Stimulated activated CD4-positive, alpha-beta T cell treated with anti-CD3 and anti-CD28 coated beads, Interleukin-12 subunit alpha, Interleukin-12 subunit beta, amount 100 ng/mL, for 48 hours (primary cell): ENCODE data around the gene SZT2.
"Not testable (repeated sequence)": the region's sequence is repeated elsewhere in the genome, so short reads cannot be mapped to it uniquely, and the experiment has no call there.

Experiments used
- DNase-seq, 3 donors: peaks; one replicate each; pipeline ENCODE4 v3.0.0-alpha.2; 2020; ENCODE audit warnings: low read depth in 2 of 3, low spot score in 1 of 3

The SZT2 gene

GRCh38 chr1:43360616-43361015 is 29.1 kb upstream of the SZT2 start:
- DNase-seq: no peak

- DNase-seq: no peak
These were observed 26.3 kb upstream of the SZT2 start for GRCh38 chr1:43363283-43363934.

DNA sequence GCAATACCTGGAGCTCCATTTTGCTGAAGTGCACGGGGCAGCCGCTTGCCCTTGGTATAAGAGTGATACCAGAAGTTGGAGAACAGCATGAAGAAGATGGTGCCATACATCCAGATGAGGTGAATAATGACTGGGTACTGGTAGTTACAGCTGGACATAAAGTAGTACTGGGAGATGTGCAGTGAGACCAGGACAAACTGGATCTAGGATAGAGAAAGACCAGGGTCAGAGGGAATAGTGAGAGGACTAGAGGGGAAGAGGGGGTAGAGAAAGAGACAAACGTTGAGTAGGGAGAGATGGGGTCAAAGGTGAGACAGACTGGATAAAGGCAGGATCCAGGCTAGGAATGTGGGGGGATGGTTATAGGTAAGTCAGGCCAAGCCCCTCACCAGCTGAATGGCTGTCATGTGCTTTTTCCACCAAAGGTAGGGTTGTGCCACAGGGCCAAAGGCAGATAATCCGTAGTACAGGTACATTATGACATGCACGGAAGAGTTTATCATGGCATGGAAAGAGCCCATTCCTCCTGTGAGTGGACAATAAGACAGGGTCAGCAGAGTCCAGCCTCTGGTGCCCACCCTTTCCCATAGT is 25.7 kb upstream of the SZT2 start:
- DNase-seq: no peak

DNA sequence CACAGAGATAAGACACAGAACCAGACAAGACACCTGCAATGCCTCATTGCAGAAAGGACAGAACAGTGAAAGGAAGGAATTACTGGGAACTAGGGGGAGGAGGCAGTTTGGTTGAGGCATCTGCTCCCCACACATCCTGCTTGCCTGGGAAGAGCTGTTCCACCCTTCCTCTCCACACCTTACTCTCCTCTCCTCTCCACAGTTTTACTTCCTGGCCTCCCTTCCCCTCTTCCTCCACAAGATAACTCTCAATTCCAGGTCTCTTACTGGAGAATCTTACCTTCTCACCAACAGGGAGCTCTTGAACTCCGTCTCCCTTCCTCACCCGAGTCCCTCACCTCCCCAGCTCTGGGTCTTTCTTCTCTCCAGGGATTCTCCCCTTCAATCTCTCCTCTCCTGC is 24.0 kb upstream of the SZT2 start:
- no peak for DNase-seq

GRCh38 chr1:43366179-43366578 is 23.5 kb upstream of the SZT2 start:
- DNase-seq: no peak

DNA sequence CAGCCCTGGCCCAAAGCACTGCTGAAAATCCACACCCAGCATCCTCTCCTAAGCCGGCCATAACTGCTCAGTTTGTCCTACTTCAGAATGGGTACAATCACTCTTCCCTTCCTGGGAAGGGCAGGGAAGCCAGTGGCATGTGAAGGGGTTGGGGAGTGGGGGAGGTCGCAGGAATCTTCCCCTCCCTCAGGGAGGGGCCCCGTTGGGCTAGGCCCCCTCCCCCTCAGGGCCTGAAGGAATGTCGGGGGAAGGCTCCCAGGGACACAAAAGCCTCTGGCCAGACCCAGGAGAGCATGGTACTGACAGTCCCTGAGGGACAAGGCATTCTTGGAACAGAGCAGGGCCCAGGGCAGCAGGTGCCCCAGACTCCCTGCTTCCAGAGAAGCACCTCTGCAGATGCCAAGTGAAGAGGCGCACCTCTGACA is 23.1 kb upstream of the SZT2 start:
- no peak for DNase-seq

DNA sequence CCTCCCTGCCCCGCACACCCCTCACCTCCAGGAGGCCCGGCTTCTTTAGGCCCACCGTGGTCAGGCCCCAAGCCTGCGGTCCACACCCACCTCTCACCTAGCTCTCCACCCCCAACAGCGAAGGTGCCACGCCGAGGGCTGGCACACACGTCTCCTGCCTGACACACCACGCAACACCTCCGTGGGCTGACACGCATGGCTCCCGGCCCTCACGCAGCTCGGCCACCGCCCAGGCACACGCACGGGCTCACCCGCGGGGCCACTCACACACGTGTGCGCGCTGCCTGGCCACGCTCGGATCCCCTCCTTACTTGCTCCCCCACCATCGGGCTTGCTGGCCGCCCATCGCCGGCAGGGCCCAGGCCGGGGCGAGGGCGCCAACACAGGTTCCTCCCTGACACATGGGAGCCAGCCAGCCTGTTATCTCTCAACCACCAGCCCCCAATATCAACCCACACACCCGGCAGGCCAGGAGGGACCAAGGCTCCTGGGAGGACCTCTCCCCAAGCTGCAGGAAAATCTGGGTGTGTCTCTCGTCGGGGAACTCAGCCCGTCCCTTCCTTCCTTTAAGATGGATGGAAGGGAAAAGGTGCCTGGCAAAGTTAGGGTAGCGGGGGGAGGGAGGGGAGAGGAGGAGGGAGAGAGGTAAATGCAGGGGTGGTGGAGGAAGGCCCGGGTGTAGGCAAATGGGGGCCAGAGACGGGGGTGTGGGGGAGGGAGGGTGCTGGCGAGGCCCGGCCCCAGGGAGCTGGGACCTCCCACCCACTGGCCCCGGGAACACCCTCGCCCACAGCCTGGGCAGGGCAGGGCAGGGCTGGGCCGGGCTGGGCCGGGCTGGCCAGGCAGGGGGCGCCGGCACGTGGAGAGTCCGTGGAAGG is 22.4 kb upstream of the SZT2 start:
- peak in 2 of 3 donors; percentile 8 to 58 for DNase-seq

GRCh38 chr1:43367904-43368645 is 21.6 kb upstream of the SZT2 start, which contains the start of gene ELOVL1:
TSS of gene ELOVL1 (minus strand) at chr1:43368011. CDS start at chr1:43365609, 2,402 bp downstream.
- peak; percentile 77 to 91 (median 84) for DNase-seq

- DNase-seq: no peak
These were observed 21.1 kb upstream of the SZT2 start for GRCh38 chr1:43368646-43369020.

DNA sequence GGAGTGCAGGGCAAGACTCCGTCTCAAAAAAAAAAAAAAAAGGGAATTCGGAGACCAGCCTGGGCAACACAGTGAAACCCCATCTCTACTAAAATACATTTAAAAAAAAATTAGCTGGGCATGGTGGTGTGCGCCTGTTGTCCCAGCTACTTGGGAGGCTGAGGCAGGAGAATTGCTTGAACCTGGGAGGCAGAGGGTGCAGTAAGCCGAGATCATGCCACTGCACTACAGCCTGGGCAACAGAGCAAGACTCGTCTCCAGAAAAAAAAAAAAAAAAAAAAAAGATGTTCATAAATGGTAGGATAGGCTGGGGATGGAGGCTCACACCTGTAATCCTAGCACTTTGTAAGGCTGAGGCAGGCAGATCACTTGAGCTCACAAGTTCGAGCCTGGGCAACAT is 19.9 kb upstream of the SZT2 start:
- DNase-seq: not testable (repeated sequence)

DNA sequence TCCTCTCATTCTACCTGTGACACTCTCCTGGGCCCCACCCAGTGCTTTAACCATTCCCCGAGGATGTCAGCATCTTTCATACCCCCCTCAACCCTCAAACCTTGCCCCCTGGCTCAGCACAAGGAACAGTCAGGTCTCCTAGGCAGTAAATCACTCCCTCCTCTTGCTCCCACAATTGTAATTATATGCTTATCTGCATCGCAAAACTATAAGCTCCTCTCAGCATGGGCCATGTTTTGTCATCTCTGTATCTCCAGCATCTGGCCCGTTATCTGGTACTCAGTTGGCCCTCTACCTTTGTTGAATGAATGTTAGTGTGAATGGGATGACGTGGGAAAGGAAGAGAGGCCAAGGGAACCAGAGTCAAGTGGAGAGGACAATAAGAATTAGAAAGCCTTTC is 19.1 kb upstream of the SZT2 start:
- DNase-seq: no peak

DNA sequence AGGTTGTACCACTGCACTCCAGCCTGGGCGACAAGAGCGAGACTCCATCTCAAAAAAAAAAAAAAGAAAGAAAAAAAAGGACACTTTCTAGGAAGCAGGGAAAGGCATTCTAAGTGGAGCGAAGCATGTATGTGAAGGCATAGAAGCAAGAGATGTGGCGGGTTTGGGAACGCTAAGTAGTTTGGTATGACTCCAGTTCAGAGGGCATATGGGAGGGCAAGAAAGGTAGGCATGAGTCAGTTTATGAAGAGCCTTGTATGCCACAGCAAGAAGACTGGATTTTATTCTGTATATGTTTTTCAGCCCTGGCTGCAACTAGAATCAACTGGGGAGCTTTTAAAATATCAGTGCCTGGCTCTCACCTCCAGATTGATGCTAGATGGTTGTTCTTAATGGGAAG is 17.5 kb upstream of the SZT2 start:
- no peak for DNase-seq

GRCh38 chr1:43373066-43373940 is 16.4 kb upstream of the SZT2 start:
- DNase-seq: no peak

- DNase-seq: no peak
These were observed 12.9 kb upstream of the SZT2 start for GRCh38 chr1:43376723-43377235.

GRCh38 chr1:43377831-43378230 is 11.9 kb upstream of the SZT2 start:
- DNase-seq: no peak

GRCh38 chr1:43379476-43379875 is 10.2 kb upstream of the SZT2 start:
- no peak for DNase-seq

GRCh38 chr1:43381612-43382011 is 8.1 kb upstream of the SZT2 start:
- no peak for DNase-seq

DNA sequence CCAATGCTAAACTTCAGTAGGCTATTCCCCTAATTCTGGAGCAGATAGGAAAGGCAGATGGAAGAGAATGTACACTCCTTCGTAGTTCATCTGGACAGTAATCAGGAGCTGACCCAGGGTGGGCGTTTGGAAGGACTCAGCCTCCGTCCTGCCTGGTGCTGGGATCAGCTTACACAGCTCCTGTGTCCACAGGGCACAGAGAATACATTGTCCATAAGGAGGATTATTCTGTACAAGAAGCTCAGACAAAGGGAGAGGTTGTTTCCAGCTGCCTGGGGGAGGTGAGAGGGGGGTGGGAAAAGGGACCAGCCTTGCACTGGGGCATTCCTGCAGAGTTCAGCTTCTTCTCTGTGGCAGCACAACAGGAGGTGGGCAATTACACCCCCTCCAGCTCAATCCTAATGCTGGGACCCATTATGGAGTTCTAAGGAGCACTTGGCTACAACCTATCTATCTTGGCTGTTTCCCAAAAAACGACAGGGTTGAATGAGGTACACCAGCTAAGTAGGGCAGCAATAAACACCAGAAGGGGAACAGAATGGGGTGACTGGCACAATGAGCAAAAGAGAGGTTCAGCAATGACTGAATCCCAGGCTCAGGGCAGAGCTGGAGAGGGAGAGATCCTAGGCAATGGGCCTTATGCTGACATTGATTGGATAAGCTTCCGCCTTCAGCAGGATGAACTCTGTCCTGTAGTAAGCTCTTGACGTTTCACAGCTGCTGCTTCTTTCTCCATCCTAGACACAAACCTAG is 7.5 kb upstream of the SZT2 start:
- DNase-seq: no peak

GRCh38 chr1:43383449-43383848 is 6.2 kb upstream of the SZT2 start:
- no peak for DNase-seq

DNA sequence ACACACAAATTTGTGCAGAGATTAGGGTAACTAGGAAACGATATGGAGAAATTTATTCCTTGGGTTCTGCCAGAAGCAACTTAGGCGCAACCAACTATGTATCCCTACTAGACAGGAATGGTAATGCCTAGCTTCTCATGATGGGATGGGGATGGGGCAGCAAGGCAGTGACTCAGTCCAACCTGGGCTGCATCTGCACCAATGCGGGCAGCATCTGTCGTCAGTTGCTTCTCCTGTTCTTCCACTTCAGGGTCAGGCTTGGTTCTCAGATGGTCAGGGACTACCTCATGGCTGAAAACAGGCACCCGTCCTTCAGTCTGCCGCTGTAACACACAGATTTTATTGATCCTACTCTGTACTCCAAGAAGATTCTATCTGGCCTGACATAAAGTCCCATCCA is 3.0 kb upstream of the SZT2 start:
- no peak for DNase-seq
